ENCODE measurements around the gene TLL2. TPM values are rescaled to one million over a fixed set of nuclear protein-coding genes. Genes with fewer than 3 reads are reported as not detected.

The TLL2 gene
- total RNA-seq, 4 donors from 2014 or later: 0.67 to 1.1 TPM; not detected in 2

DNA sequence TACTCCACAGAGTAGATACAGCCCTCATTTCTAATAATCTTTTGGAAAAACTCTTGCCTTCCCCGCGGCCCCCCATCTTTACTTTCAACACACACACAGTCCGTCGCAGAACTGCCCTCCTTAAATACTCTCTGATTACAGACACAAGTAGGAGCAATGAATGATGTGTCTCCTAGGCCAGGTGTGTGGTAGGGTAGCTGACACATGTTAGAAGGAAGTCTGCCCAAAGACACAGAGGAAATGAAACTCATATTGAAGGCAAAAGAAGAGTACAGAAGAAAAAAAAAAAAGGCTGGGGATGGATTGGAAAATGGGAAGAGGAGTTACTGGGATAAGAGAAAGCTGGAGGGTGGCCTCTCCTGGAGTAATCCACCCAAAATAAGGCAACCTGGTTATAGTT is 169.5 kb downstream of the TLL2 start:
- no peaks in the 10 kb centered on the region for H3K27me3 ChIP-seq
- H3K9me3 ChIP-seq: no peaks in the 10 kb centered on the region
- intact Hi-C loops (cut with DNase I; ENCODE audit: low total_unique reads): no loop called here
- TF ChIP-seq, protein P1, sequence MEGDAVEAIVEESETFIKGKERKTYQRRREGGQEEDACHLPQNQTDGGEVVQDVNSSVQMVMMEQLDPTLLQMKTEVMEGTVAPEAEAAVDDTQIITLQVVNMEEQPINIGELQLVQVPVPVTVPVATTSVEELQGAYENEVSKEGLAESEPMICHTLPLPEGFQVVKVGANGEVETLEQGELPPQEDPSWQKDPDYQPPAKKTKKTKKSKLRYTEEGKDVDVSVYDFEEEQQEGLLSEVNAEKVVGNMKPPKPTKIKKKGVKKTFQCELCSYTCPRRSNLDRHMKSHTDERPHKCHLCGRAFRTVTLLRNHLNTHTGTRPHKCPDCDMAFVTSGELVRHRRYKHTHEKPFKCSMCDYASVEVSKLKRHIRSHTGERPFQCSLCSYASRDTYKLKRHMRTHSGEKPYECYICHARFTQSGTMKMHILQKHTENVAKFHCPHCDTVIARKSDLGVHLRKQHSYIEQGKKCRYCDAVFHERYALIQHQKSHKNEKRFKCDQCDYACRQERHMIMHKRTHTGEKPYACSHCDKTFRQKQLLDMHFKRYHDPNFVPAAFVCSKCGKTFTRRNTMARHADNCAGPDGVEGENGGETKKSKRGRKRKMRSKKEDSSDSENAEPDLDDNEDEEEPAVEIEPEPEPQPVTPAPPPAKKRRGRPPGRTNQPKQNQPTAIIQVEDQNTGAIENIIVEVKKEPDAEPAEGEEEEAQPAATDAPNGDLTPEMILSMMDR (IDR thresholded peaks at IDR 0.05): no peak
- no peak for TF ChIP-seq POLR2A (IDR thresholded peaks at IDR 0.05)
- no peaks in the 10 kb centered on the region for H3K4me1 ChIP-seq
- no peak overlapping the region for H3K4me3 ChIP-seq
- no peak overlapping the region for H3K27ac ChIP-seq
- H3K36me3 ChIP-seq: no peaks in the 10 kb centered on the region
- no peak for DNase-seq

DNA sequence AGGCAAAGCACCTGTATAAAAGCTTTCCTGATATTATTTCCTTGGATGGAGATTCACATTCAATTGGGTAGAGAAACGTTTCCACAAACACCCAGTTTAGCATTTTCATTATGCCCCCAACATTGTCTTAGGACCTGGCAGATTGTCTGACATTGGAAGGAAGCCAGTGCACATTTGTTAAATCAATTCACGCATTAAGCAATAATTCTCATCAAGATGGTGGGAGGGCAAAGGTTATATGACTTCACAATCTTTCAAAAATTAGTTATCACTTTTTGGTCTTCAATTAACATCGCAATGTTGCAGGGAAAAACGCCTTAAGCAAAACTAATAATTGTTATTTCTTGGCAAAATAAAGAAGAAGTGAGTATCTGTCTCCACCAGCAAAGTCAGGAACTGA is 171.3 kb downstream of the TLL2 start:
- intact Hi-C loops (cut with DNase I; ENCODE audit: low total_unique reads): no loop called here
- Histone ChIP-seq H3K27ac (no peak overlapping the region), H3K27me3 (no peaks in the 10 kb centered on the region), H3K4me3 (no peak overlapping the region), H3K36me3 (no peaks in the 10 kb centered on the region), H3K4me1 (no peaks in the 10 kb centered on the region), H3K9me3 (no peaks in the 10 kb centered on the region)
- TF ChIP-seq POLR2A (IDR thresholded peaks at IDR 0.05): no peak
- TF ChIP-seq, protein P1 (IDR thresholded peaks at IDR 0.05): no peak
- DNase-seq: no peak

DNA sequence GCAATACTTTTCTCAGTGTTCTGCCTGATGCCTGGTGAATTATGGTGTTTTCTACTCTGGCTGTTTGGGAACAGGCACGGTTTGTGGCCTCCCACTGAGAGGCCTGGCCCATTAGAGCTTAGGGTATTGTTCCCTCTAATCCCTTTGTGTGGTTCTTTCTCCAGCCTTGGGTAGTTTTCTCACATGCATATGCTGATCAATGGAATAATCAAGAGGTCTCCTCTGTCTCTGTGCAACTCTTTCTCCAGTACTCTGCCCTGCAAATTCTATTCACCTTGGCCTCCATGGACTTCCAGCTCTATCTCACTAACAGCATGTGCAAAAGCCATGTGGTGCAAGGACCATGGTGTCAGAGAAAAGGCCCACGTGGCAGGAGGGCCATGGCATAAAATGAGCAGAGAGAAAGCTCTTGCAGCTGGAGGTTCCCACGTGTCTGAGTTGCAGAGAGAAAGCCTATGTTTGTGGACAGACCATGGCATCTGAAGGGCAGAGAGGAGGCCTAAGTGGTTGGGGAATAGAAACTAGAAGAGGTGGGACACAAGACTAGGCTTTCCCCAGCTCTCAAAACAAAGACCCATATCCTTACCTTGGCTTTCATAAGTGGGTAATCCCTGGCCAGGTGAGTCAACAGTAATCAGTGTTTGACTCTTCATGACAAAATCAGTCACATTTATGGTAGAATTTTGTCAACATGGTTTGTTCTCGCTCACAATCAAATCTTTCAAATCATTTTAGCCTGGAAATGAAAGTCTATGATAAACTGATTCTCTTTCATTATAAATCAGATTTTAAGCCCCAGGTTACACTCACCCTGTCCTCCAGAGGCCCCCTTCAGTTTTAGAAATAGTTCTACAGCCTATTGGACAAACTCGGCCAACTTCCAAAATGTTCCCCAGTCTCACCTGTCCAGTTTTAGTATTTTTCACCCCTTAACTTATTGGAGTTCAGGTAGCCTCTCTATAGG is 172.2 kb downstream of the TLL2 start:
- H3K36me3 ChIP-seq: no peaks in the 10 kb centered on the region
- intact Hi-C loops (cut with DNase I; ENCODE audit: low total_unique reads): no loop called here
- no peak for DNase-seq
- H3K9me3 ChIP-seq: no peaks in the 10 kb centered on the region
- TF ChIP-seq POLR2A (IDR thresholded peaks at IDR 0.05): no peak
- TF ChIP-seq, protein P1 (IDR thresholded peaks at IDR 0.05): no peak
- H3K27ac ChIP-seq: no peak overlapping the region
- no peak overlapping the region for H3K4me3 ChIP-seq
- no peaks in the 10 kb centered on the region for H3K4me1 ChIP-seq
- no peaks in the 10 kb centered on the region for H3K27me3 ChIP-seq

DNA sequence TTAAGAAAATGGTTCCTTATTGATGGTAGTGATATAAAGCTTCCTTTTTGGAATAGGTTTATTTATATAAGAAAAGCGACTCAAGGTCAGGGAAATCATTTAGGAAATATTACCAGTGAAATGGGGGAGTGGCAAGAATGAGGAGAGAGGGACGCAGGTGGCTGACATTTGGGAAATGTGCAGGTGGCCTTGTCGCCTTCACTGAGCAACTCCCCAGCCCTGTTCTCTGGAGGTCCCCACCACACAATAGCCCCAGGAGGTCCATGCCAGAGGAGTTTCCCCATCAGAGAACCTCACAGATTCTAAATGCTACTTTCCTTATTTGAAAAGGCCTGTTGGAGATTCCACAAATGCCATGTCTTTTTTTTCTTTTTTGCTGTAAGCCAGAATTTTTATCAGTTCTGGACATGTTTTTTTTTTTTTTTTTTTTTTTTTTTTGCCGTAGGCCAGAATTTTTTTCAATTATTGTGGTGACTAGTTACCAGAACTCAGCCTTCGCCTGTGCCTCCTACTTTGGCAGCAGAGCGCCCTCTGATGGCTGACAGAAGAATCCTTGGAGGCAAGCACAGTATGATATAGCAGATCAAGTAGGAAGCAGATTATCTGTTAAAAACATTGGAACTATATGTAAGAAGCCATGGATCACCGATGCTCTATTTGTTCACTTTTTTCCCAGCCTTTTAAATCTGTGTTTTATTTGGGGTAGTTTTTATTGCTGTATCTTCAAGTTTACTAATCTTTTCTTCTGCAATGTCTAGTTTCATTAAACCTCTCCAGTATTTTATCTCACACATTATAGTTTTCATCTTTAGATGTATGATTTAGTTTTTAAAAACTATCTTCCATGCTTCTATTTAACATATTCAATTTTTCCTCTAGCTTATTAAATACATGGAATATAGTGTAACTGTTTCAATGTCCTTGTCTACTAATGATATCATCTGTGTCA is 173.5 kb downstream of the TLL2 start:
- Histone ChIP-seq H3K27ac (no peak overlapping the region), H3K27me3 (no peaks in the 10 kb centered on the region), H3K4me3 (no peak overlapping the region), H3K4me1 (no peaks in the 10 kb centered on the region), H3K9me3 (no peaks in the 10 kb centered on the region), H3K36me3 (no peaks in the 10 kb centered on the region)
- intact Hi-C loops (cut with DNase I; ENCODE audit: low total_unique reads): no loop called here
- TF ChIP-seq, protein P1 (IDR thresholded peaks at IDR 0.05): peak in 3 of 4 experiments; percentile 13 to 24 (median 15)
- TF ChIP-seq POLR2A (IDR thresholded peaks at IDR 0.05): no peak
- DNase-seq: peak in 1 of 2 donors; percentile 25
